Ramos (cell line): ENCODE data around the gene PTPRJ.

ENCODE experiments used
- in situ Hi-C: fragments of 300-500 bp; cut with MboI; formaldehyde crosslinking; loops from one replicate; pipeline ENCODE4 v1.14.3; 2022; ENCODE audit warnings: low sequenced_read_pairs; ENCODE audit not compliant: unreplicated experiment

PTPRJ gene

DNA sequence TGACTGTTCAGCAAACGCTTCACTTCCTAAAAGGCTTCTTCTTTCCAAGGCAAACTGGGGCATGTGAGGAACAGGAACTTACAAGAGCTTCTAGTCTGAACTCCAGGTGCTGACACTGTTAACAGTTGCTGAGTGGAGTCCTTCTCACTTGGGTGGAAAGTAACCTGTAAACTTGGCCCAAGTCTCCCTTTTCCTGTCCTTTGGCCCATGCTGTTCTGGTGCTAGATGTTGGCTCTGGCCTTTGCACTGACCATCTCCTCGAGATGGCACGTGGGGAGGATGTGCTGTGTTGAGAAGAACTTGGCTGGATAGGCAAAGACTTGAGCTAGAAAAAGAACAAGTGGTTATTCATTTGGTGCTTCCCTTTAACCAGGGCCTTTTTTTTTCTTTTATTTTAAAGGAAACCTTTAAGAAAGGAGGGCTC lies 53.6 kb downstream of the PTPRJ start:
- in situ Hi-C loops = no loop called here

DNA sequence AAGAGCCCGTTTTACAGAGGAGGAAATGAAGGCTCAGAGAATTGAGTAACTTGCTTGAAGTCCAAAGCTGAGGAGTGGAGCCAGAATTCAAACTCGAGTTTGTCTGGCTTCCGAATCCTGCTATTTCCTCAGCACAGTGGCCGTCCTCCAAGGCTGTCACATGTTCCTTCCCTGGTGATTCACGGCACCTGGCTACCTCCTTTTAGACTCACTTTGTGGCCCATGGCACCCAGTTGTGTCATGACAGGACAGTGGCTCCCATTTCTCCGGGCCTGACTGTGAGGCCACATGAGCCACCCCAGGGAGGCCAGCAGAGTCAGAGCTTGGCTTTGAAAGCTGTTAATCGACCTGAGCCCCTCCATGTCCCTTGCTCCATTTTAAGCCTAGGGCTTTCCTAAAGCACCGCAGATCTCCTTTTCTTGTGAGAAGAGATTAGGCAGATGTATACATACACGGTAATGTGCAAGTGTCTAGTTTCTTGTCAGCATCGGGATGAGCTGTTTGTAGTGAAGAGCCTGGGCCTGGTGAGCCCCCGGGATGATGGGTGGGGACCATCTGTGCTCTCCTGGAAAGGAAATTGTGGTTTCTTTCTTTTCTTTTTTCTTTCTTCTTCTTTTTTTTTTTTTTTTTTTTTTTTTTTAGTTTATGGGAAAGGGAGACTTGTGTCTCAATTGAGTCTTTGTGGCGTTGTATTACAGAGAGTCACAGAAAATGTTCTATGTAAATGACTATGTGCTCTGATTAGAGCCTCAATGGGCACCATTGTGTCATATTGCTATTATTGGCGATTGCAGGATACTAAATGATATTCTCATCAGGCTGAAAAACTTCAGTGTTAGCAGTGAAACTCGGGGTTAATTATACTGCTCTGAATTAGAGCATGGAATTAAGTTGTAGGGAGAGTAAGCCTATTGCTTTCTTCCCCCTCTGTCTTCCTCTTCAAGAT lies 54.8 kb downstream of the PTPRJ start:
- in situ Hi-C loops = no loop called here

DNA sequence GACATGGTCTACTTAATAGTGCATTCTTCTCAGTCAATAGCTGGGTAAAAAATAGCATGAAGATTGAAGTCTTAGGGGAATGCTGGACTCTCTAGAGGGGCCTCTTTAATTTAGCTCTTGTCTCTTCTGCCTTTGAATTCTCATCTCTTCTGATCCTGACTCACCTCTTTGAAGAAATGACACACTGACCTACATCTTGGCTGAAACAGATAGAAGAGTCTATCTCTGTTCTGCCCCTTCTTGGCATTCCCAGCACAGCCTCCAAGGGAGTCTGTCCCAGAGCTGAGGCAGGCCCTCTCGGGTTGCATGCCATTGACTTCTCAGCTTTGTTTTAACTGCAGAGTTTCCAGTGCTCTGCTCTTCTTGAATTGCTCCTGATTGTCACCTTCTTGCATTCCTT lies 55.7 kb downstream of the PTPRJ start:
- in situ Hi-C loops = no loop called here

DNA sequence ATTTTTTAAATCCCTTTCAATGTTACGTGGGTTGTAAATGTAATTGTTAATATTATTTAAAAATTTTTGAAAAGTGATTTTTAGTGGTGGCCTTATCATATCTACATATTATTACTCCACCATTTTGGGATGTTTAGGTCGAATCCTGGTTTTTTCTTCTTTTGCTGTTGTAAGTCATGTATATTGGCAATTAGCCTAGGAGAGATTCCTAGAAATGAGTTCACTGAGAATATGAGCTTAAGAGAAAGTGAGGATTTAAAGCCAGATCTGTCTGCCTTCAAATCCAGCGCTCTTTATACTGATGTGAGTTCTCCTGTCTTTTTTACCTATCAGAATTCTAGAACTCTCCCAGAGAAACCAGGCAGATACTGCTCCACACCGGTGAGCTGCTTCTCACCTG lies 56.1 kb downstream of the PTPRJ start:
- in situ Hi-C loops = no loop called here

DNA sequence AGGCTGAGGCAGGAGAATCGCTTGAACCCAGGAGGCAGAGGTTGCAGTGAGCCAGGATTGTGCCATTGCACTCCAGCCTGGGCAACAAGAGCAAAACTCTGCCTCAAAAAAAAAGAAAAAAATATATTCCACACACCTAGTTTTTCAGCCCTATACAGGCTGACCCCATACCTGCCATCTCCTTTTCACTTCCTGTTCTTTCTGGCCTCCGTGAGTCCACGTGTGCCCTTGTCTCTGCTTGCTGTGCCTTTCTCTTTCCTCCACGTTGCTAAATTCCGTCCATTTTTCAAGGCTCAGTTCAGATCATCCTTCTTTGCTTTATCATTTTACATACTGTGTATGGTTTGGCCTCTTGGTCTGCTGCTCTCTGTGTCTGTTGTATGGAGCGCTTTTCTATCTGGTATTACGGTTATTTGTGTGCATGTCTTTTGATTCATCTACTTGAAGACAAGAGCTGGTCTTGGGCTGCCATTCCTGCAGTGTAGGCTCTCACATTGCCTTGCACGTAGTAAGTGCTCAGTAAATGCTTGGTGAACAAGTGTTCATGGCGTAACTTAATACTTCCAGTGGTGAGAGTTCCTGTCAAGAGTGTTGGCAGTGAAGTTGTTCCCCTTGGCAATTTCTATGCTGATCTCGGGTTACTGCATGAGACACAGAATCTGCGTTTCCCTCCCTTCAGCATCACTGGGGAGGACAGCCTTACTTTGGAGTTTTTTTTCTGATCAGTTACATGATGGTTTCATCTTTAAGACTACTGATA lies 57.5 kb downstream of the PTPRJ start:
- in situ Hi-C loops = no loop called here

DNA sequence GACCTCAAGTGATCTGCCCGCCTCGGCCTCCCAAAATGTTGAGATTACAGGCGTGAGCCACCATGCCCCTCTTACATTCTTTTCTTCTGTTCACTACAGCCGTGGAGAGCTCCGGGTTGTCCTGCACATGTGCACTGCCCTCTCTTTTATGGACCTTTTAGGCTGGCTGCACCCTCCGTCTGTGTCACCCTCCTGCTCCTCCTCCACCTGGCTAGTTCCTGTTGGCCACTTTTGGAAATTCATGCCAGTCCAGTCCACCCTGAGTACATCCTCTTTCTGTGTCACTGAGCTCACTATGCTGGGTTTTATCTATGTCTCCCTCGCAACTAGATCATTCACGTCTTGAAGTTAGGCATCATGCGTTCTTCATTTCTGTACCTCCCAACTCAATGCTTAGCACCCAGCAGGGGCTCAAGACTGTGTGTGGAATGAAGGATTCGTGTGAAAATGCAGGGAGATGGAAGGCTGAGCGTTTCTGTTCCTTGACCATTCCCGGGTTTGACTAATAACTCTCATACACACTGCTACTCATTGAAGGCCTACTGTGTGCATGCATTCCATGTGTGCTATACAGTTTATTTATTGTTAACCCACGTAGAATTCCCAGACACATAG lies 60.6 kb downstream of the PTPRJ start:
- in situ Hi-C loops = no loop called here

DNA sequence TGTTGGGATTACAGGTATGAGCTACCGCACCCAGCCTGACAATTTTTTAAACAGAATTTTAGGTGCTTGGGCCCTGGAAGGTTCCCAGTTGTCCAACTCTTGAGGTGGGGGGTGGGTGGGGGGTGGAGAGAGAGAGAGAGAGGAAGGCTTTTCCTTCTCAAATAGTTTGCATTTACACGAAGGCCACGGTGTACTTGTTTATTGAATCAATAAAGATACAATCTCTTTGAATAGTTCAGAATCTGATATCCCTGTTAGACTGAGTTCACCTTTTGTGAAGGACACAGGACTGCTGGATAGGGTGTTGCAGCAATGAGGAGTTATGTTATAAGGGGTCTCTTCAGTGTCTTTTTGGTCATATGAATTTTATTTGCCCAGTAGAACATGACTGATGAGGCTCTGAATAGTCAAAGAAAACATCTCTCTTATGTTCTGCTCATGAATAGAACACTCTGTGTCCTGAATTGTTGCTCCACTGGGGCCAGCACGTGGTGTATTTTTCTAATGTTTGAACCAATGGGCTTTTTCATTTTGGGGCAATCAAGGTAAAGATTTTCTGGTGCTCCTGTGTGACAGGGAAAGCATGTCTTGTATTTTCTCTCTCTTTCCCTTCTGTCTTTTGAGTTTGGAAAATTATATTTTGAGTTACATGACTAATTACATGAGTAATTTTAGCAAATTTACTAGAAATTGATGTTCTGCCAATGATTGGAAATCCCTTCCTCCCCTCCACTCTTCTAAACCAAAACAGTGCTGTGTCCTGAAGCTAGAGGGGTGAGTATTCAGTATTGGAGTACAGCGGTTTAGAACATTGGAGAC lies 61.7 kb downstream of the PTPRJ start:
- in situ Hi-C loops = no loop called here

DNA sequence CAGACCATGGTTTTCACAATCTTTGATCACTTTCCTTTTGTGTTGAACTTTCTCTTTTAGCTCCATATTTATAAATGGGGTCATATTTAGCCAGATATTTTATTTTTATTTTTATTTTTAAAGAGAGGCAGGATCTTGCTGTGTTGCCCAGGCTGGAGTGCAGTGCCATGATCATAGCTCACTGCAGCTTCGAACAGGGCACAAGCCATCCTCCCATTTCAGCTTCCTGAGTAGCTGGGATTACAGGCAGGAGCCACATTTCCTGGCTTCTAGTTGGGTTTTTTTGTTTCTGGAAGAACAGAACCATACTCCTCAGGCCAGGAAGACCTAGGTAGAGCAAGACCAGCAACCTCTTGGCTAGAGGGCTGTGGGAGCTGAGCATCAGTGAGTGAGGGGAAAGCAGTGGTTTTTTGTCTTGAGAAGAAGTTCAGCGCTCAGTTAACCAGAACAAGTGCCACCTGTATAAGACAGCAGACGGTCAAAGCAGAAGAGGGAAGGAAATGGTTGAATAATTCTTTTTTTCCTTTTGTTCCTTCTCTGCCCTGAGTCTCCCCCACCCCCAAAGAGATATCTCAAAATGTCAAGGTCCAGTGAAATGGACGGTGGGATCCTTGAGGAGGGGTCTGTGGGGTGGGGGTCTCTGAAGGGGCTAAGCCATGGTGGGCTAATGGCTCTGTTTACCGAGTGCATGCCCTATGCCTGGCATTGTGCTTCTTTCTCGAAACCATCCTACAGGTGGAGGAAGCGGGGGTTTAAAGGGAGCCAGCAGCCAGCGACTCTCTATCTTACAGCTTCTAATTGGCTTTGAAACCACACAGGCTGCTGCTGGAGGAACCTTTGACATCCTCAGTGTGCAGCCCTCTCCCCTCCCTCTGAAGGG lies 63.0 kb downstream of the PTPRJ start:
- in situ Hi-C loops = no loop called here

DNA sequence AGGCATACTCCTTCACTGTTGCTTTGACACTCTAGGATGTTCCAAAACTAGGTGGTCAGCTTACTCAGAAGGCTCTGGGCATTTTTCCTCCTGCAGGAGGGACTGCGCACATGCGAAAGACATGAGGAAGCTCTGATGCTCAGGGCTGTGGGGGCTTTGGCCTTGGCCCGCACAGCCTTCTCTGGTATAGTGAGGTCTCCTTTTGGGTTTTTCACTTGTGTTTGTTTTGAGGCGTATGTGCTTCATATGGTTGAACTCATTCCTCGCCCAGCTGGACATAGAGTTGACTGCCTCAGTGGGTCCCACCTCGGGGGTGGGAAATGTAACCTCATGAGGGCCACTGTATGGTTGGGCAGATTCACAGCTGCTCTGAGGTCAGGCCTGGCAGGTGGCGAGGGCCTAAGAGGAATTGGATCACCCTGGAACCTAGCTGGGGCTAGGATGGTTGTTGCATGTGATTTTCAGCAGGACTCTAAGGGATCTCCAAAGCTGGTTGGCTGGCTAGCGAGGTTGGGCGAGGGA lies 63.7 kb downstream of the PTPRJ start:
- in situ Hi-C loops = no loop called here

DNA sequence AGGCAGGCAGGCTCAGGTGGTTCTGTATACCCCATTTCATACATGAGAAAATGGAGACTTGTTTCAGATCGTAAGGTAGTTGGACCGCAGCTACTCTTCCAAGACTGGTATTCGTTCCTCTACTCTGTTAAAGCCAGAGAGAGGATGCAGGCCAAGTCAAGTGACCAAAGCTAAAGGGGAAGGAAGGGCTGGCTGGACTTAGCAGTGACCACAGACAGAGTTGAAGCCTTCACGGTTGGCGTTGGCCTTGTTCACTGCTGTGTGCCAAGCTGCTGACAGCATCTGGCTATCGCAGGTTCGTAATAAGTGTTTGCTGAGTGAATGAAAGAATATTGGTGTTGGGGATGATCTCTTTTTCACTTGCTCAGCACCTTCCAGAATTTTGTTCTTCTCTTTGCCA lies 64.2 kb downstream of the PTPRJ start:
- in situ Hi-C loops = no loop called here

DNA sequence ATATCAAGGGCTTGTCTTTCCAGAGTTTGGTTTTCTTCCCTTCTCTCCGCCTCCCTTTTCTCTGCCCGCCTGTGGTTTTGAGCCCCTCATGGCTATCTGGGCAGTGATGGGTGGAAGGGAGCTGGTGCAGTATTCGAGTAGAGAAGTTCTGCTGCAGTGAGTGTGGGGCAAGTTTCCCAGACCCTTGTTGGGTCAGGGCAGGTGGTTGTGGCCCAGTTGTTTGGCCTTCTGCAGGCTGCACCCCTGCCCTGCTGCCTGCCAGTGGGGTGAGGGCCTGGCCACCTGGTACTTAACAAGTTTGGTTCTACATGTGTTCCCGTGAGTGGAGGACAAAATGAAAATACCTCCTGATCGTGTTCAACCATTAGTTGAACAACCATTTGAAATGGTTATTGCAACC lies 65.2 kb downstream of the PTPRJ start:
- in situ Hi-C loops = no loop called here

DNA sequence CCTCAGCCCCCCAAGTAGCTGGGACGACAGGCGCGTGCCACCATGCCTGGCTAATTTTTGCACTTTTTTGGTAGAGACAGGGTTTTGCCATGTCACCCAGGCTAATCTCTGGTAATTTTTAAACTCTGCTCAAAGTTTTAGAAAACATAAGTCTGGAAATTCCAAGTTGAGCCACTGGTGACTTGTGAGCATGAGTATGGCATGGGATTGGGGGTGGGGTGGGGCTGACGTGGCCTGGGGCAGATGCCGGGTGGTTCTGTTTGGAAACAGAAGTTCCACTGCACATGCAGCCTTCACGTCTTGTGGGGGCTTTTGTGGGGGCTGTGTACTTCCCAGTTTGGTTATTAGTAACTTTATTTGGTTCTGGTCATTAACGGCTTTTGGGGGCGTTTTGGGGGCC lies 67.3 kb downstream of the PTPRJ start:
- in situ Hi-C loops = no loop called here

DNA sequence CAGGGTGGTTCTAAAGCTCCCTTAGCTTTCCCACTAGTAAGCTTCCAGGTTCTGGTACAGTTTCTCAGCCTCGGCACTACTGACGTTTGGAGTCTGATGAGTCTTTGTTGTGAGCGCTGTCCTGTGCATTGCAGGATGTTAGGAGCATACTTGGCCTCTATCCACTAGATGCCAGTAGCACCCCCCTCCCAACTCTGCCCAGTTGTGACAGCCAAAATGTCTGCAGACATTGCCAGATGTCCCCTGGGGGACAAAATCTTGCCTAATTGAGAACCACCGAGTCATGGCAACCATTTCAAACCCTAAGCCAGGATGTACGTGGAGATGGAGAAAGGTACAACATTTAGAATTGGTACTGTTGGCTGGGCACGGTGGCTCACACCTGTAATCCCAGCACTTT lies 68.7 kb downstream of the PTPRJ start:
- in situ Hi-C loops = no loop called here

DNA sequence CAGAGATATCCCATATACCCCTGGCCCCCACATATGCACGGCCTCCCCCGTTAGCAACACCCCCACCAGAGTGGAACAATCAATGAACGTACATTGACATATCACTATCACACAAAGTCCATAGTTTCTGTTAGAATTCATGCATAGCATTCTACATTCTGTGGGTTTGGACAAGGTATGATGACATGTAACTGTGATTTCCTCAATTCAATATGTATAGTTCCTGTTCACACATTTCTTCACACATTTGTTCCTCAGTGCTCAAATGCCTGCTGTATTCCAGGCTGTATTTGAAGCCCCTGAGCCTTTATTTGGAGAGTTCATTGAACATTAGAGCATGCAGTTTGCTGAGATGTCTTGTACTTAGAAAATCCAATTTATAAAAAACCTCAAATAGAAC lies 69.9 kb downstream of the PTPRJ start:
- in situ Hi-C loops = no loop called here

DNA sequence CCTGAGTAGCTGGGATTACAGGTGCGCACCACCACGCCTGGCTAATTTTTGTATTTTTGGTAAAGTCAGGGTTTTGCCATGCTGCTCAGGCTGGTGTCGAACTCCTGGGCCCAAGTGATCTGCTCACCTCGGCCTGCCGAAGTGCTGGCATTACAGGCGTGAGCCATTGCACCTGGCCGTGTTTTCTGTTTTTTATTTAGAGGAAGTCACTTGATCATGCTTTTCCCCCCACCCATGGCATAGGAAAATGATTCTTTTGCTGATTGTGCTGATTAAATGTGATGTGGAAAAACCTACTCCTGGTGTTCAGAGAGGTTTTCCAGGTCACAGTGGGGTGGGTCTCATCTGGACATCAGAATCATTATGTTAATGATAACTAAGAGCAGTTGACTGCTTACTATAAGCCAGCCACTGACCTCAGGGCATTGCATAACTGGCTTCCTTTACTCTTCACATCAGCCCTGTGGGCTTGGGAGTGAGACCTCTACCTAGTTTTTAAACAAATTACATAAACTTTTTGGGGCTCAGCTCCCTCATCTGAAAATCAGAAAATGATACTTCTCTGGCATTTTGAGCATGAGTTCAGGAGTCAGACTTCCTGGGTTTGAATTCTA lies 71.0 kb downstream of the PTPRJ start:
- in situ Hi-C loops = no loop called here

DNA sequence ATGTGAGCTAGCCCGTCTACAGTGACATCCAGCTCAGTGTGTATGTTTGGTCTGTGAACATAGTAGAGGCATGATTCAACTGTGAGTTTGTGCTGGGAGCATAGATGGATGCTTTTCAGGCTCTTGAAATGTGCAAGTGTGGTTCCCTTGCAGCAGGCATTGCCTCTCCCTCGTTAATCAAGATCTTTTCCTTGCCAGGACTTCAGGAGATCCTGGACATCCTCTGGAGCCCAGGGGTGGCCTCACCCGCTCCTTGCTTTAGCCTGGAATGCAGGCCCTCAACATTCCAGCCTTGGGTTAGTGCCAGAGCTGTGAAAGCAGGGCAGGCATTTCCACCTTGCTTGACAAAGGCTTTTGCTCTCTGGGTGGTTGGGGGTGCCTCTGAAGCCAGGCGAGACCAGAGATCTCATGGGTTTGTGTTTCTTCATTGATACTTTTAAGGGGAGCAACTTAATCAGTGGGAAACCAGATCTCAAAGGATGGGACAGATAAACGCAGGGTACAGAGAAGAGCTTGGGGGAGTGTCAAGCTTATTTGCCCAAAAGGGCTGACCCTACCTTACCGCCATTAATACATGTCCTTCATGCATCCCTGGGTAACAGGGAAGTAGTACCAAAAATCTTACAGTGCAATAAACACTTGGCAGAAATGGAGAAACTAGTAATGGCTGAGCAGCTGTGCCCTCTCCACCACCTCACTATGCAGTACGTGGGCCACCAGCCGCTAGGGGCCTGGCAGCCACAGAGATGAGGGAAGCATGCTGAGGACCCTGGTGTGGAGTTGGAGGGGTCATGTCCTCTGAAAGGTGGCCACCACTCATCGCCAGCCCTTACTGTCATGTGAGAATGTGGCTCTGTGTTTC lies 72.1 kb downstream of the PTPRJ start:
- in situ Hi-C loops = no loop called here

DNA sequence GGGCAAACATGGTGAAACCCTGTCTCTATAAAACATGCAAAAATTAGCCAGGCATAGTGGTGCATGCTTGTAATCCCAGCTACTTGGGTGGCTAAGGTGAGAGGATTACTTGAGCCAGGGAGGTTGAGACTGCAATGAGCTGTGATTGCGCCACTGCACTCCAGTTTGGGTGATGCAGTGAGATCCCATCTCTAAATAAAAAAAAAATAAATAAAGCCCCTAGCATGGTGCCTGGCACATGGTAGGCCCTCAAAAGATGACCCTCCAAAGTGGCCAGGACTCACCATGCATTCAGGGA lies 74.6 kb downstream of the PTPRJ start:
- in situ Hi-C loops = no loop called here
